Heart left ventricle (tissue), 16 donors: ENCODE data around the gene FMO2. TPM values are rescaled to one million over a fixed set of nuclear protein-coding genes. Genes with fewer than 3 reads are reported as not detected.

Experiments used
- ATAC-seq, 4 donors: fragments of 200-7000 bp; cut with Tn5 transposase; one replicate each; pipeline ENCODE4 v1.9.1; 2020 to 2022; ENCODE audit warnings: moderate library complexity in 4 of 4, mild to moderate bottlenecking in 3 of 4, moderate number of reproducible peaks in 1 of 4
- DNase-seq, 5 donors: peaks; one replicate each; pipeline ENCODE4 v3.0.0-alpha.2; 2020
- H3K27ac ChIP-seq, 12 donors: fragments of 200-600 bp; sonication (generic) in 4 of 12; one replicate each; pipeline versions ENCODE4 v1.5.0 to v1.8.0; 2016 to 2022; ENCODE audit warnings: mild to moderate bottlenecking in 2 of 12
- H3K27me3 ChIP-seq, 9 donors: fragments of 200-600 bp; sonication (generic) in 2 of 9; one replicate each; pipeline versions ENCODE4 v1.5.1 to v1.8.0; 2016 to 2022; ENCODE audit warnings: mild to moderate bottlenecking in 3 of 9
- H3K36me3 ChIP-seq, 9 donors: fragments of 200-600 bp; sonication (generic) in 2 of 9; one replicate each; pipeline versions ENCODE4 v1.5.0 to v1.8.0; 2018 to 2022; ENCODE audit warnings: mild to moderate bottlenecking in 2 of 9
- H3K4me1 ChIP-seq, 12 donors: fragments of 200-600 bp; sonication (generic) in 4 of 12; one replicate each; pipeline versions ENCODE4 v1.5.0 to v1.8.0; 2016 to 2022; ENCODE audit warnings: mild to moderate bottlenecking in 3 of 12
- H3K4me3 ChIP-seq, 12 donors: fragments of 200-600 bp; sonication (generic) in 4 of 12; one replicate each; pipeline versions ENCODE4 v1.5.0 to v1.8.0; 2017 to 2022; ENCODE audit warnings: mild to moderate bottlenecking in 9 of 12, moderate library complexity in 4 of 12
- H3K9me3 ChIP-seq, 12 donors: fragments of 200-600 bp; sonication (generic) in 4 of 12; one replicate each; pipeline versions ENCODE4 v1.5.0 to v1.8.0; 2016 to 2022; ENCODE audit warnings: mild to moderate bottlenecking in 1 of 12
- CTCF ChIP-seq, 12 donors: fragments of 200-600 bp; sonication (generic) in 4 of 12; IDR thresholded peaks; one replicate each; pipeline versions ENCODE4 v1.5.0 to v1.8.0; 2018 to 2022; ENCODE audit warnings: antibody characterized with exemption in 12 of 12, mild to moderate bottlenecking in 5 of 12
- POLR2A ChIP-seq, 2 donors: fragments of 450-650 bp; IDR thresholded peaks; one replicate each; pipeline ENCODE4 v1.6.1; 2017; ENCODE audit warnings: antibody characterized with exemption in 2 of 2, mild to moderate bottlenecking in 2 of 2, moderate library complexity in 2 of 2
- WGBS, 4 donors: extraction: QIAGEN DNeasy Blood & Tissue Kit in 2 of 4; methylation state at CpG; one replicate each; pipeline versions ENCODE4 v1.1.5 to v1.1.7; 2013 to 2018; 5-methylcytosine and 5-hydroxymethylcytosine counted together
- intact Hi-C, 10 donors: fragments of 100-400 bp; cut with DNase I; formaldehyde crosslinking; loops; one replicate each; pipeline versions ENCODE4 v1.11.1 to v1.14.2; 2022
- polyA plus RNA-seq, 2 donors: library from polyadenylated mRNA; stranded (reverse); fragments of 200-250 nt; gene quantifications; one replicate each; pipeline ENCODE4 v1.2.3, GENCODE V29; 2013
- total RNA-seq, 9 donors: library from RNA; depleted of rRNA in 2 of 9; stranded (reverse); fragments of >200 nt in 2 of 9; fragmentation: NEBNext Ultra II Directional in 3 of 9; extraction: Animal tissue kit (Norgen Biotek cat#: 25700) in 3 of 9; gene quantifications; one replicate each; pipeline versions ENCODE4 v1.1.0 to v1.2.4, GENCODE V29; 2016 to 2023
- donor health status: ischemic (EF 13 %, LVEDD 7.1; RV severe dilation, severe dysfunction).
- donor health status: healthy with polysubstance abuse.
- donor health status: DM: no; HTN: yes; CAD: no.
- donor health status: DM: no; HTN: no; CAD: no.
- donor health status: ischemic (EF 25% LVEDD 6.9; RV normal size, moderate dysfunction).
- donor health status: ischemic (EF 25% LVEDD 5.7; RV mildly dilated, moderate dysfunction).
- donor health status: healthy.
- donor health status: DM: yes; HTN: yes; CAD: no.
- donor health status: ischemic (EF 35%, LVEDD 5.7; RV mildly dilated, moderate dysfunction).
- donor health status: nonischemic (EF 11% LVEDD 7.7; RV severe dilation, severe dysfunction).
- donor health status: DM: yes; HTN: yes; CAD: no.
- donor health status: PGD.
- donor health status: ischemic (EF 29% LVEDD 5.4; RV normal size, mild dysfunction).
- donor health status: nonischemic (EF 23%, LVEDD 6.1; RV moderate dilation, normal function).

FMO2 gene
- total and polyA plus RNA-seq, 11 donors, result 7.5 to 65.6 (median 28.6) TPM

- Histone ChIP-seq H3K27me3 (peaks cover 0 to 16% (median 2%) of the 10 kb centered on the region in 9 donors), H3K4me3 (no peak overlapping the region), H3K4me1 (peaks cover 0 to 7% (median 0%) of the 10 kb centered on the region in 12 donors), H3K27ac (no peak overlapping the region), H3K36me3 (no peaks in the 10 kb centered on the region), H3K9me3 (no peaks in the 10 kb centered on the region)
- WGBS, 4 donors, result 0 to 95% (median 22%) methylated on average over 1 of the region's 1 CpG
- DNase-seq, result no peak
- no peak for ATAC-seq
- TF ChIP-seq CTCF (IDR thresholded peaks at IDR 0.05) (no peak), POLR2A (IDR thresholded peaks at IDR 0.05) (no peak)
- intact Hi-C loops, result loop anchor here in 5 of 10 donors (2.0 to 10.0 kb wide), 3 partner anchors 62 to 156 kb away; partner anchors contain the start of gene FMO4 (in 3 of the 5)
Measured at GRCh38 chr1:171248841-171249240, 63.7 kb downstream of the FMO2 start.

- H3K27me3 ChIP-seq, result peaks cover 0 to 20% (median 0%) of the 10 kb centered on the region in 9 donors
- no peak for ATAC-seq
- no peak overlapping the region for H3K27ac ChIP-seq
- no peaks in the 10 kb centered on the region for H3K36me3 ChIP-seq
- peaks cover 0 to 7% (median 0%) of the 10 kb centered on the region in 12 donors for H3K4me1 ChIP-seq
- DNase-seq, result no peak
- TF ChIP-seq CTCF (IDR thresholded peaks at IDR 0.05), result no peak
- no peak for TF ChIP-seq POLR2A (IDR thresholded peaks at IDR 0.05)
- intact Hi-C loops, result no loop called here
- no peak overlapping the region for H3K4me3 ChIP-seq
- H3K9me3 ChIP-seq, result no peaks in the 10 kb centered on the region
- WGBS, 4 donors, result 59 to 75% (median 69%) methylated on average over 3 of the region's 3 CpGs
Measured at GRCh38 chr1:171250263-171250662, 65.2 kb downstream of the FMO2 start.

GRCh38 chr1:171251042-171251951, 66.2 kb downstream of the FMO2 start:
- DNase-seq, result peak in 1 of 5 donors; percentile 43
- Histone ChIP-seq H3K4me3 (peak overlapping the region in 11 of 12 donors; percentile 33 to 68 (median 60)), H3K36me3 (no peaks in the 10 kb centered on the region), H3K27me3 (peaks cover 0 to 20% (median 3%) of the 10 kb centered on the region in 9 donors), H3K4me1 (peaks cover 0 to 7% (median 0%) of the 10 kb centered on the region in 12 donors), H3K27ac (peak overlapping the region in 1 of 12 donors; percentile 32), H3K9me3 (no peaks in the 10 kb centered on the region)
- intact Hi-C loops, result no loop called here
- WGBS, 4 donors, result 5 to 14% (median 7%) methylated on average over 29 to 34 of the region's 34 CpGs
- TF ChIP-seq CTCF (IDR thresholded peaks at IDR 0.05), result peak; percentile 16 to 70 (median 46)
- TF ChIP-seq POLR2A (IDR thresholded peaks at IDR 0.05), result no peak
- ATAC-seq, result peak in 3 of 4 donors; percentile 37 to 62 (median 48)

GRCh38 chr1:171251952-171252300, 66.8 kb downstream of the FMO2 start:
- Histone ChIP-seq H3K4me1 (peaks cover 0 to 8% (median 2%) of the 10 kb centered on the region in 12 donors), H3K9me3 (no peaks in the 10 kb centered on the region), H3K27ac (no peak overlapping the region), H3K27me3 (peaks cover 0 to 20% (median 3%) of the 10 kb centered on the region in 9 donors), H3K36me3 (no peaks in the 10 kb centered on the region), H3K4me3 (peak overlapping the region in 11 of 12 donors; percentile 33 to 68 (median 60))
- intact Hi-C loops, result no loop called here
- DNase-seq (no peak), ATAC-seq (no peak)
- no peak for TF ChIP-seq POLR2A (IDR thresholded peaks at IDR 0.05)
- peak in 1 of 12 donors; percentile 1 for TF ChIP-seq CTCF (IDR thresholded peaks at IDR 0.05)
- 42 to 50% (median 44%) methylated on average over 6 of the region's 6 CpGs for WGBS, 4 donors
